PFSK-1 (cell line): ENCODE measurements around the gene ANKFY1.

Experiments used
- POLR2AphosphoS5 ChIP-seq: IDR thresholded peaks from 2 replicates; pipeline ENCODE4 v1.6.1; 2012; ENCODE audit warnings: low read depth, mild to moderate bottlenecking, control low read depth, low read length, moderate library complexity
- REST ChIP-seq, 2 experiments: IDR thresholded peaks; 2 replicates each; pipeline versions ENCODE4 v1.6.1 to v1.8.0; 2011 to 2012; ENCODE audit warnings: low read depth in 2 of 2, low read length in 2 of 2, control low read depth in 1 of 2, inconsistent platforms in 1 of 2, mild to moderate bottlenecking in 1 of 2, moderate library complexity in 1 of 2; ENCODE audit not compliant: insufficient read depth in 1 of 2

- TF ChIP-seq REST (IDR thresholded peaks at IDR 0.05; ENCODE audit: insufficient read depth in 1 of 2, low read depth in 2 of 2, low read length in 2 of 2) = no peak
- no peak for TF ChIP-seq POLR2AphosphoS5
These were observed 41.7 kb downstream of the ANKFY1 start for GRCh38 chr17:4221899-4222659.
